Transverse colon (tissue), 4 donors: Measurements from ENCODE around the gene CDH13. TPM values are rescaled to one million over a fixed set of nuclear protein-coding genes. Genes with fewer than 3 reads are reported as not detected.
A peak's percentile ranks its signal among the peaks of the same experiment; 100 is the strongest.

Experiments
- DNase-seq: peaks from one replicate; pipeline ENCODE4 v3.0.0-alpha.2; 2019
- H3K27ac ChIP-seq, 4 donors: fragments of 200-600 bp; sonication (generic); 2 replicates each; pipeline ENCODE4 v1.5.1; 2016 to 2018; ENCODE audit warnings: inconsistent platforms in 4 of 4
- H3K27me3 ChIP-seq: fragments of 200-600 bp; sonication (generic); 2 replicates; pipeline ENCODE4 v1.5.1; 2017; ENCODE audit warnings: inconsistent platforms
- H3K36me3 ChIP-seq, 4 donors: fragments of 200-600 bp; sonication (generic); 2 replicates each; pipeline ENCODE4 v1.5.1; 2017 to 2019; ENCODE audit warnings: inconsistent platforms in 4 of 4
- H3K4me1 ChIP-seq, 4 donors: fragments of 200-600 bp; sonication (generic); 2 replicates each; pipeline ENCODE4 v1.5.1; 2017 to 2020; ENCODE audit warnings: inconsistent platforms in 4 of 4
- H3K4me3 ChIP-seq, 4 donors: fragments of 200-600 bp; sonication (generic); 1 replicate in 1 of 4; 2 replicates in 3 of 4; pipeline versions ENCODE4 v1.5.1 to v1.6.1; 2017 to 2019; ENCODE audit warnings: inconsistent platforms in 4 of 4
- H3K9me3 ChIP-seq, 2 donors: fragments of 200-600 bp; sonication (generic); 2 replicates each; pipeline ENCODE4 v1.5.1; 2017 to 2019; ENCODE audit warnings: inconsistent platforms in 2 of 2
- CTCF ChIP-seq, 5 experiments: fragments of 200-600 bp in 3 of 5; fragments of 450-650 bp in 2 of 5; sonication (generic) in 3 of 5; IDR thresholded peaks; 1 replicate in 2 of 5; 2 replicates in 3 of 5; pipeline ENCODE4 v1.5.1; 2016 to 2017; ENCODE audit warnings: antibody characterized with exemption in 5 of 5, inconsistent platforms in 3 of 5, mild to moderate bottlenecking in 2 of 5, moderate library complexity in 1 of 5
- EP300 ChIP-seq: sonication (generic); formaldehyde crosslinking; IDR thresholded peaks from one replicate; pipeline ENCODE4 v1.6.1; 2017; ENCODE audit warnings: antibody characterized with exemption, low read depth
- POLR2A ChIP-seq: fragments of 450-650 bp; IDR thresholded peaks from one replicate; pipeline ENCODE4 v1.6.1; 2016; ENCODE audit warnings: antibody characterized with exemption, mild to moderate bottlenecking, moderate library complexity
- POLR2AphosphoS5 ChIP-seq, 3 donors: sonication (generic); formaldehyde crosslinking; IDR thresholded peaks; one replicate each; pipeline ENCODE4 v1.6.1; 2016; ENCODE audit warnings: antibody characterized with exemption in 3 of 3
- WGBS, 2 donors: methylation state at CpG; one replicate each; pipeline ENCODE4 v1.1.5; 2018; ENCODE audit warnings: low coverage in 1 of 2; 5-methylcytosine and 5-hydroxymethylcytosine counted together
- in situ Hi-C, 4 donors: fragments of 200-750 bp; cut with MboI; loops; one replicate each; pipeline versions ENCODE4 v1.15.0 to v1.15.1; 2017; ENCODE audit warnings: low sequenced_read_pairs in 3 of 4, low pct_ligation_motif_present in 1 of 4, low pct_unique_long_range_greater_than_20kb in 1 of 4
- intact Hi-C: fragments of 100-400 bp; cut with DNase I; formaldehyde crosslinking; loops from one replicate; pipeline ENCODE4 v1.15.1; 2023; ENCODE audit warnings: low total_unique reads
- total RNA-seq, 4 donors: library from RNA; depleted of rRNA; stranded (reverse); fragments of >200 nt; gene quantifications; one replicate each; pipeline ENCODE4 v1.1.0, GENCODE V29; 2016

CDH13 gene
- total RNA-seq, 4 donors from 2014 or later = 3.8 to 28.1 (median 5.8) TPM

GRCh38 chr16:82776470-82777146, 149.8 kb downstream of the CDH13 start:
- TF ChIP-seq POLR2AphosphoS5 (IDR thresholded peaks at IDR 0.05) (no peak), POLR2A (no peak)
- intact Hi-C loops = no loop called here
- H3K27me3 ChIP-seq = no peaks in the 10 kb centered on the region
- no peaks in the 10 kb centered on the region for H3K36me3 ChIP-seq
- H3K4me1 ChIP-seq = peaks cover 0 to 2% (median under 1%) of the 10 kb centered on the region in 4 donors
- H3K9me3 ChIP-seq = no peaks in the 10 kb centered on the region
- H3K27ac ChIP-seq = peak overlapping the region in 1 of 4 donors; percentile 32
- in situ Hi-C loops = no loop called here
- WGBS, 2 donors = 55 to 59% methylated on average over 4 to 5 of the region's 5 CpGs
- no peak overlapping the region for H3K4me3 ChIP-seq
- no peak for DNase-seq

GRCh38 chr16:82782715-82783251, 156.0 kb downstream of the CDH13 start:
- peaks cover 27 to 43% (median 32%) of the 10 kb centered on the region in 4 donors for H3K4me1 ChIP-seq
- no peak overlapping the region for H3K4me3 ChIP-seq
- H3K9me3 ChIP-seq = no peaks in the 10 kb centered on the region
- no peaks in the 10 kb centered on the region for H3K27me3 ChIP-seq
- in situ Hi-C loops = no loop called here
- DNase-seq = peak; percentile 78
- 25 to 37% methylated on average over 1 to 11 of the region's 11 CpGs for WGBS, 2 donors
- TF ChIP-seq POLR2AphosphoS5 (IDR thresholded peaks at IDR 0.05) = peak; percentile 17 to 54 (median 36)
- no peak for TF ChIP-seq POLR2A
- peak overlapping the region; percentile 72 to 78 (median 74) for H3K27ac ChIP-seq
- no peaks in the 10 kb centered on the region for H3K36me3 ChIP-seq
- intact Hi-C loops = no loop called here

GRCh38 chr16:82783933-82784572, 157.3 kb downstream of the CDH13 start:
- Histone ChIP-seq H3K4me1 (peaks cover 27 to 43% (median 32%) of the 10 kb centered on the region in 4 donors), H3K27ac (peak overlapping the region; percentile 72 to 78 (median 74)), H3K27me3 (no peaks in the 10 kb centered on the region), H3K36me3 (no peaks in the 10 kb centered on the region), H3K9me3 (no peaks in the 10 kb centered on the region), H3K4me3 (no peak overlapping the region)
- 42 to 73% methylated on average over 3 to 8 of the region's 8 CpGs for whole genome bisulfite sequencing, 2 donors
- intact Hi-C loops (no loop called here), in situ Hi-C loops (no loop called here)
- TF ChIP-seq CTCF (IDR thresholded peaks at IDR 0.05) = no peak
- no peak for TF ChIP-seq POLR2A
- TF ChIP-seq POLR2AphosphoS5 (IDR thresholded peaks at IDR 0.05) = no peak
- TF ChIP-seq EP300 = no peak
- peak; percentile 52 for DNase-seq

GRCh38 chr16:82784573-82784968, 157.8 kb downstream of the CDH13 start:
- peaks cover 27 to 43% (median 32%) of the 10 kb centered on the region in 4 donors for H3K4me1 ChIP-seq
- no peaks in the 10 kb centered on the region for H3K27me3 ChIP-seq
- no peak for DNase-seq
- H3K36me3 ChIP-seq = no peaks in the 10 kb centered on the region
- H3K27ac ChIP-seq = peak overlapping the region; percentile 46 to 78 (median 74)
- WGBS, 2 donors = 90 to 100% methylated on average over 2 to 3 of the region's 3 CpGs
- in situ Hi-C loops (no loop called here), intact Hi-C loops (no loop called here)
- no peaks in the 10 kb centered on the region for H3K9me3 ChIP-seq
- H3K4me3 ChIP-seq = no peak overlapping the region
- no peak for TF ChIP-seq POLR2AphosphoS5 (IDR thresholded peaks at IDR 0.05)
- TF ChIP-seq EP300 = no peak
- TF ChIP-seq CTCF (IDR thresholded peaks at IDR 0.05) = no peak
- TF ChIP-seq POLR2A = no peak

- Histone ChIP-seq H3K27me3 (no peaks in the 10 kb centered on the region), H3K27ac (no peak overlapping the region), H3K9me3 (no peaks in the 10 kb centered on the region), H3K4me3 (no peak overlapping the region), H3K36me3 (no peaks in the 10 kb centered on the region), H3K4me1 (peaks cover 11 to 27% (median 15%) of the 10 kb centered on the region in 4 donors)
- TF ChIP-seq POLR2AphosphoS5 (IDR thresholded peaks at IDR 0.05) = no peak
- DNase-seq = no peak
- intact Hi-C loops = no loop called here
- 77% methylated on average over 7 of the region's 7 CpGs; no CpG with 5 or more reads in 1 of the 2 donors for WGBS, 2 donors
- in situ Hi-C loops = no loop called here
Measured at GRCh38 chr16:82788225-82788624, 161.5 kb downstream of the CDH13 start.
